SJCRH30 (cell line): ENCODE measurements around the gene VWF. TPM values are rescaled to one million over a fixed set of nuclear protein-coding genes. Genes with fewer than 3 reads are reported as not detected.

Experiments used
- DNase-seq, 2 experiments: peaks; one replicate each; pipeline ENCODE4 v3.0.0-alpha.2; 2015 to 2020
- H3K27ac ChIP-seq: fragments of 250-450 bp; sonication (Bioruptor Pico); 2 replicates; pipeline ENCODE4 v1.5.1; 2020; ENCODE audit warnings: mild to moderate bottlenecking, moderate library complexity
- H3K27me3 ChIP-seq: fragments of 250-450 bp; sonication (Bioruptor Pico); 2 replicates; pipeline ENCODE4 v1.5.1; 2020; ENCODE audit warnings: mild to moderate bottlenecking, moderate library complexity
- H3K36me3 ChIP-seq: fragments of 250-450 bp; sonication (Bioruptor Pico); 2 replicates; pipeline ENCODE4 v1.5.1; 2020; ENCODE audit warnings: mild to moderate bottlenecking, moderate library complexity
- H3K4me1 ChIP-seq: fragments of 250-450 bp; sonication (Bioruptor Pico); 2 replicates; pipeline ENCODE4 v1.5.1; 2020; ENCODE audit warnings: mild to moderate bottlenecking, moderate library complexity
- H3K4me3 ChIP-seq: fragments of 250-450 bp; sonication (Bioruptor Pico); 2 replicates; pipeline ENCODE4 v1.5.1; 2020; ENCODE audit warnings: mild to moderate bottlenecking, moderate library complexity
- H3K9me3 ChIP-seq: fragments of 250-450 bp; sonication (Bioruptor Pico); replicated peaks from 2 replicates; pipeline ENCODE4 v1.5.1; 2020; ENCODE audit warnings: mild to moderate bottlenecking, moderate library complexity
- total RNA-seq: library from RNA; depleted of rRNA; stranded (reverse); fragments of >200 nt; shearing (Covaris generic); gene quantifications from 2 replicates; pipeline ENCODE4 v1.2.3, GENCODE V29; 2014

Gene VWF
- total RNA-seq, 1 experiment from 2014 or later: 0.73 TPM

DNA sequence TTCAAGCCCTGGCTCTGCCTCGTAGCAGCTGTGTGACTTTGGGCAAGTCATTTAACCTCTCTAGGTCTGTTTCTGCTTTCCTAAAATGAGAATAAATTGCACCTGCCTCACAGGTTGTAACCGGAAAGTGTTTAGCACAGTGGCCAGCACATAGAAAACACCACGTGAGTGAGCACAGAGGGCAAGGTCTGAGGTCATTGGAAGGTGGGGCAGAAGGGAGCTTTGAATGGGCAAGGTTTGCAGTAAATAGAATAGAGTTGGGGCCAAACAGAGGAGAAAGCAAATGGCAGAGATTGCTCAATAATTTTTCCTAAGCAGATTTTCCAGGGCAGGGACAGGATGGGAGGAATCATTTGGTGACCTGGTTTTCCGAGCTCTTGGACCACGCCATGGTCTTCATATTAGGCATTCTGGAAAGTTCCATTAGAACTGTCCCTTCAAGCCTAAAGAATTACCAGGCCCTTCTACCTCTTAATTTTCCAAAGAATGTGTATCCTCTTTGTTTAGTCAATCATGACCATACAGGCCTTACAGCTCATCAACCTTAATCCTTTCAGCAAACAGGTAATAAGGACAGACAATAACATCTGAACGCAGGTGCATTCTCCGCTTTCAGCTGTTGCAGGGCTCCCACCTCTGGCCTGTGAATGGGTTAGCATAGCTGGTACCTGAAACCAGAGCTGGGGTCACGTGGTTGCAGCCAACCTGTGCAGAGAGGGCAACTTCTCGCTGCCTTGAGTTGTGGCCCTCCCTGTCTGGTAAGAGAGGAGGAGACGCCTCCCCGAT lies 53.8 kb downstream of the VWF start:
- H3K4me3 ChIP-seq: no peak overlapping the region
- H3K27me3 ChIP-seq: no peaks in the 10 kb centered on the region
- no peaks in the 10 kb centered on the region for H3K9me3 ChIP-seq
- H3K36me3 ChIP-seq: no peaks in the 10 kb centered on the region
- DNase-seq: no peak
- H3K27ac ChIP-seq: no peak overlapping the region
- H3K4me1 ChIP-seq: peaks cover 4% of the 10 kb centered on the region; the same call in 1 of the 2 replicates

DNA sequence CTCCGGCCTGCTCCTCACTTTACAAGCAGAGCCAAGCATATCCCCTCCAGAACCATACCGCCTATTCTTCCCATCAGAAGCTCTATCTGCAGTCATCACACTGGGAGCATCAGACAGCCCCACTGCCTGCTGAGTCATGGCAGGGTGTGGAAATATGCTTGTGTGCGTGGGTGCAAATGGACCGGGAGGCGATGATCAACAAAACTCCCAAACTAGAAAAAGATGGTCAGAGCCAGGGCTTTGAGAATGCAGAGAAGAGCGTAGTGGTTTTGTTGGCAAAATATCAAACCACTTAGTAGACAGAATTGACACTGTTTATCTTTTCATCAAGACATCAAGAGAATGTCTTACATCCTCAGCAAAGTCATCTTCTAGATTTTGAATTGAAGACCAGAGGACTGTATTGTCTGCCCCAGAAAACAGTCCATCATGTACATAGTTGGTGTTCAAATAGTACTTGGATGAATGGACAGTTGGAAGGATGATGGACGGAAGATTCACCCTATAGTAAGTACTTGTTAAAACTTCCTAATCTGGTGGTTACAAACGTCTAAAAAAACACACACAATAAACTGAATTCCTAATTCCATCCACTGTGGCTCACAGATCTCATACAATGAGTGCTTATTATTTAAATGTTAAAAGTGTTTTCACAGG lies 54.9 kb downstream of the VWF start:
- H3K36me3 ChIP-seq: no peaks in the 10 kb centered on the region
- DNase-seq: no peak
- no peak overlapping the region for H3K27ac ChIP-seq
- H3K4me1 ChIP-seq: peaks cover 2% of the 10 kb centered on the region; the same call in 1 of the 2 replicates
- H3K9me3 ChIP-seq: no peaks in the 10 kb centered on the region
- H3K27me3 ChIP-seq: no peaks in the 10 kb centered on the region
- no peak overlapping the region for H3K4me3 ChIP-seq

DNA sequence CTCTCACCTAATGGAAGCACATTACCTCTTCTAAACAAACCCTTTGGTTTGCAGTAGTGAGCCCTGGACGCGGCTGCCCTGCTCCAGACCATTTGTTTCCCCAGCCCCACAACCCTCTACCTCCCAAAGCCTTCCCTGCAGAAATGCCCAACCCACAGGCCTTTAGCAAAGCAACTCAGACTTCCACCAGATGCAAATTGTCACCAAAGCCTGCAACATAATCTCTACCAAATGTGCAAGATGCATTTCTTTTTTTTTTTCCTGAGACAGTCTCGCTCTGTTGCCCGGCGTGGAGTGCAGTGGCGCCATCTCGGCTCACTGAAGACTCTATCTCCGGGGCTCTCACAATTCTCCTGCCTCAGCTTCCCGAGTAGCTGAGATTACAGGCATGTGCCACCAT lies 56.2 kb downstream of the VWF start:
- Histone ChIP-seq H3K9me3 (no peaks in the 10 kb centered on the region), H3K4me1 (no peaks in the 10 kb centered on the region), H3K4me3 (no peak overlapping the region), H3K36me3 (no peaks in the 10 kb centered on the region), H3K27ac (no peak overlapping the region), H3K27me3 (no peaks in the 10 kb centered on the region)
- DNase-seq: no peak

DNA sequence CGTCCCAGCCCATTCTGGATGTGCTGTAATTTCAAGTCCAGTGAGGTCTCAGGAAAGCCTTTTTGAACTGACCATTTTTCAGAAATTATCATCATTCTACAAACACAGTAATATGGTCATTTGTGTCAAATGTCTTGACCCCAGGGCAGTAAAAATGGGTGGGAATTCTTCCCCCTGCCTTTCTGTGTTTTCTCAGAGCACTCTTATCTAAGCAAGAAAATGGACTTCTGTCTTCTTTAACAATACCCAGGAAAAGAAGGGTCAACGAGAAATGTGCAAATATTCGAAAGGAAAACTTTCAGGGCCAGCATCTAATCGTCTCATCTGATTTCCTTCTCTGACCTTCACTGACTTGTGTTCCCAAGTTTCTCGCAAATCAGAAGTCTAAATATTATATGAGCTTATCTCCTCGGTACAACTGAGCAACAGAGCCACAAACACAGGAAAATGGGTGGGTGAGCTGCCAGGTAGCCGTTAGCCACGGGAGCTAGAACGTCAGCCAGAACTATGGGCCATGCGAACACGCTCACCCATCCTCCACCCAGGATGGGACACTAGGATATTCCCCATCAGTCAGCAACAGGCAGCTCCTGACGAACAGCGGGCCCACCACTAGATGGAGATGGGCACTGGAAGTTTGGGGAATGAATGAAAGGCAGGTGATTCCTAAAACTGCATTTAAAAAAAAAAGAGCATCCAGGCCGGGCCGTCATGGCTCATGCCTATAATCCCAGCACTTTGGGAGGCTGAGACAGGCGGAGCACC lies 57.1 kb downstream of the VWF start:
- no peaks in the 10 kb centered on the region for H3K4me1 ChIP-seq
- H3K4me3 ChIP-seq: no peak overlapping the region
- no peaks in the 10 kb centered on the region for H3K36me3 ChIP-seq
- no peaks in the 10 kb centered on the region for H3K9me3 ChIP-seq
- H3K27me3 ChIP-seq: peaks cover 5% of the 10 kb centered on the region; the same call in 1 of the 2 replicates
- H3K27ac ChIP-seq: no peak overlapping the region
- peak; percentile 26 to 41 for DNase-seq

DNA sequence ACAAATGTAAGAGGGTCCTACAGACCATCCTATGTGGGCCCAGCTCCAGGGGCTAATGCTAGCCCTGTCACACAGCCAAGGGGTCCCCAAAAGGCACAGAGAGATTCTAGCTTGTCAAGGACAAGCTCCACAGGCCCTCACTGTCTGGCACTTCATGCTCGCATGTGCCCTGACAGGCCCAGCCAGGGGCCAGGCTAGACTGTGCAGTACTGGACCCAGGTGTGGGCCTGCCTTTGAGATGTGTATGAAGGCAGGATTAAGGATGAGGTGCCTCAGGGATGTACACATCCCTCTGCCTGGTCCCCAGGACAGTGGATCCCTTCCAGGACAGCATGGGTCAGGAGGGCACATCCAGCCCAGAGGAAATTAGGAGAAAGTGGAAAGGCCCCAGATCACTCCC lies 57.8 kb downstream of the VWF start:
- no peak for DNase-seq
- no peak overlapping the region for H3K4me3 ChIP-seq

DNA sequence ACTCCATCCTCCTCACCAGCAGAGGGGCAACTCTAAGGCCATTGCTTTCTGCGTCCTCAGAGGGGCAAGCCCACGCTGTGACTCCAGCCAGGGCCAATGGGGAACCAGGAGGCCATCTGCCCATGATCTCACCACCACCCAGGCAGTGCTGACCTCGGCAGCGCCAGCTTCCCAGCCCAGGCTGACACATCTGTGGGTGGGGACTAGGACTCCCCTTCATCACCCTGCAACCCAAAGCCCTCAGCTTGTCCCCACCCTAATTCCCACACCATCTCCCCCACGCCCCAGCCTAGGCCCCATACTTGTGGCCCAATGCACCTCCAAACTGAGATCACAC lies 58.6 kb downstream of the VWF start:
- Histone ChIP-seq H3K27ac (no peak overlapping the region), H3K9me3 (no peaks in the 10 kb centered on the region), H3K4me3 (no peak overlapping the region), H3K27me3 (peaks cover 5% of the 10 kb centered on the region), H3K4me1 (no peaks in the 10 kb centered on the region), H3K36me3 (no peaks in the 10 kb centered on the region)
- no peak for DNase-seq

More for the DNA sequence above, 57.8 kb downstream of the VWF start:
- no peak overlapping the region for H3K27ac ChIP-seq
- H3K27me3 ChIP-seq: peaks cover 5% of the 10 kb centered on the region; the same call in 1 of the 2 replicates
- H3K36me3 ChIP-seq: no peaks in the 10 kb centered on the region
- H3K4me1 ChIP-seq: no peaks in the 10 kb centered on the region
- H3K9me3 ChIP-seq: no peaks in the 10 kb centered on the region

DNA sequence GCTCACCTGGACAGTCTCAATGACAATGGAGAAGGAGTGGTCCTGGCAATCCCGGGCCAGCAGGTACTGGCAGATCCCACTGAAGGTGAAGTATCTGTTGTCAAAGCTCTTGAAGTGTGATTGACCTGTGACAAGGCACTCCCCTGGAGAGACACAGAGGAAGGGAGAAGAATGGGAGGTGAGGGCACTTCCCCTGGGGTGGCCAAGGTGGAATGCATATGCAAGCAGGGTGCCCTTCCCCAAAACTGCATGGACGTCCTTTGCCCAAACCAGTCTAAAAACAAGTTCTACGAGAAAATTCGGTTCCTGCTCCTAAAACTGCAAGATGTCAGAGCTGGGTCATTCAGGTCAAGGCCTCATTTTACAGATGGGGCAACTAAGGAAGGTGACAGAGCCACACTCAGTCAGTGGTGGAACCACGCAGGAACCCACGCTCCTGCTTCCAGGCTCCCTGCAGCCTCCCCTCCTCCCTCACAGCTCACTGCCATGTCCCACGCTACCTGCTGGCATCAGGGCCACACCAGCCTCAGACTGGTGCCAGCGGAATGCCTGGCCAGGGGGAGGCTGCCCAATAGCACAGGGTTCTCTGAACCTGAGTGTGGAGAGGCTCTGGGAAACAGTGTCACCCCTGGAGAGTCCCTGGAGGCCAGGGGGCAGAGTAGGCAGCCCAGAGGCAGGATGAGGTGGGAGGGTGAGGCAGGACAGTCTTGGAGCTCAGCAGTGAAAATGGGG lies 59.2 kb downstream of the VWF start:
- H3K4me3 ChIP-seq: no peak overlapping the region
- no peaks in the 10 kb centered on the region for H3K4me1 ChIP-seq
- no peaks in the 10 kb centered on the region for H3K36me3 ChIP-seq
- no peak overlapping the region for H3K27ac ChIP-seq
- DNase-seq: no peak
- peaks cover 5% of the 10 kb centered on the region for H3K27me3 ChIP-seq
- no peaks in the 10 kb centered on the region for H3K9me3 ChIP-seq

DNA sequence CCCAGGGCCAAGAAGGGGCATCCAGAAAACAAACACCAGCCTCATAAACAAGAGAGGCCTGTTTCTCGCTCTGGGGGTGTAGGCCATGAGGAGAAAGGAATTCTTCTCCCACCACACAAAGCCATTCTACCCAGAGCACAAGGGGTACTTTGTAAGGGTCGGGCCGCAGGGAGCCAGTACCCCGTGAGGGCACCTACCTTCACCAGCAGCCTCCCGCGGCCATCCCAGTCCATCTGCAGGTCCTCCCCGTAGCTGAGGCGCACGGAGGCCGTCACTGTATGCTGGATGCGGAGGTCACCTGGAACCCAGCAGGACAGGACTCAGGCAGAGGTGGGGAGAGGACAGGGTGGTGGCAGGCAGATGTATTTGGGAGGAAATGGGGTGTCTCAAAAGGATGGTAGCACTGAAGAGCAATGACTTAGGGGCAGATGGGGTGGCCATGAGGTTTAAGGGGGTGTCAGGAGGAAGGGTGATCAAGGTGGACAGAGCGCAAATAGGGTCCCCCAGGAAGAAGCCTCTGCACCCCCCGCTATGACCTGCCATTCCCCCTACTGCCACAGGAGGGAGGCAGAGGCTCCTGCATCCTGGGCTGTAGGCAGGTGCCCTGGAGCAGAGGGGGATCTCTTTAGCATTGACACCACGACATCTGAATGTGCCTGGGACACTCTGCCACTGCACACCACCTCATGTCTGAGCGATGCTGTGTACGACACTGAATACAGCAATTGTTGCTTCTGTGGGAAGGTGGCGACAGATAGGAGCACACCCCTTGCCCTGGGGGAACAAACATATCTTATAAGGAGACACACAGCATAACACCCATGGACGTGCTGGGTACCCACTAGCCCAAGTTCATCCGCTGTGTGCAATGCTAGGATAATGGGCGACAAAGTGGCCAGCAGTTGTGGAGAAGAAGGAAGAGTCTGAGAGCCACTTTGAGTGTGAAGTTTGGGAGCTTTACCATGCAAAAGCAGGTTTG lies 61.4 kb downstream of the VWF start:
- DNase-seq: peak; percentile 53 to 74
- Histone ChIP-seq H3K27me3 (peaks cover 10% of the 10 kb centered on the region), H3K4me3 (no peak overlapping the region), H3K9me3 (no peaks in the 10 kb centered on the region; the same call in 1 of the 2 replicates), H3K36me3 (no peaks in the 10 kb centered on the region), H3K4me1 (no peaks in the 10 kb centered on the region), H3K27ac (no peak overlapping the region)

DNA sequence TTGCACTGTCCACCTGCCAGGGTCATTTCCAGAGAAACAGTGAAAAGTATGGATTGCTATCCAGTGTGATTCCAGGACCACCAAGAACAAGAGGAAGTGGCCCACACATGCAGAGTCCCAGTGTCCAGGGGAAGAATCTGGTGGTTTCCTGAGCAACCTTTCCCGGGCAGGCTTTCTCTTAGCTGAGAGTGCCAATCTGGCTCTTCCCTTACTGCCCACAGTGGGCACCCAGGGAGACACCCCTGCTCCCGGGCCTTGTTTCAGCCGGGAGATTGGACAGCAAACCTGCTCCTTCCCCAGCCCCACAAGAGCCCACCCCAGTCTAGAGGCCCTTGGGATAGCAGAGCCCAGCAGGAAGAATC lies 62.1 kb downstream of the VWF start:
- Histone ChIP-seq H3K27ac (no peak overlapping the region), H3K27me3 (peaks cover 10% of the 10 kb centered on the region), H3K9me3 (no peaks in the 10 kb centered on the region; the same call in 1 of the 2 replicates), H3K36me3 (no peaks in the 10 kb centered on the region), H3K4me3 (no peak overlapping the region), H3K4me1 (no peaks in the 10 kb centered on the region)
- DNase-seq: no peak

DNA sequence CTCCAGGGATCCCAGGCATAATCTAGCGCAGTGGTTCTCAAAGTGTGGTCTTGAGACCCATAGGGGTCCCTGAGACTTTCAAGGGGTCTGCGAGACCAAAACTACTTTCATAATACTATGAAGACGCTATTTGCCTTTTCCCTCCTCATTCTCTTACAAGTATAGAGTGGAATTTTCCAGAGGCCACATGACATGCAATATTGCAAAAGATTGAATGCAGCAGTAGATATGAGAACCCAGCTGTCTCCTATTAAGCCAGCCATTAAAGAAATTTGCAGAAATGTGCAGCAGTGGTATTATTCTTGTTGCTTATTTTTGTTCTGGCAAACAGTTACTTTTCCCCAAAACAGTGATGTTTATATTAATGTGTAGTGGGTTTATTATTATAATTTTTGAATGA lies 62.8 kb downstream of the VWF start:
- no peak for DNase-seq
- H3K4me3 ChIP-seq: no peak overlapping the region
- H3K27me3 ChIP-seq: peaks cover 10% of the 10 kb centered on the region
- no peaks in the 10 kb centered on the region; the same call in 1 of the 2 replicates for H3K9me3 ChIP-seq
- no peak overlapping the region for H3K27ac ChIP-seq
- no peaks in the 10 kb centered on the region for H3K36me3 ChIP-seq
- no peaks in the 10 kb centered on the region for H3K4me1 ChIP-seq

DNA sequence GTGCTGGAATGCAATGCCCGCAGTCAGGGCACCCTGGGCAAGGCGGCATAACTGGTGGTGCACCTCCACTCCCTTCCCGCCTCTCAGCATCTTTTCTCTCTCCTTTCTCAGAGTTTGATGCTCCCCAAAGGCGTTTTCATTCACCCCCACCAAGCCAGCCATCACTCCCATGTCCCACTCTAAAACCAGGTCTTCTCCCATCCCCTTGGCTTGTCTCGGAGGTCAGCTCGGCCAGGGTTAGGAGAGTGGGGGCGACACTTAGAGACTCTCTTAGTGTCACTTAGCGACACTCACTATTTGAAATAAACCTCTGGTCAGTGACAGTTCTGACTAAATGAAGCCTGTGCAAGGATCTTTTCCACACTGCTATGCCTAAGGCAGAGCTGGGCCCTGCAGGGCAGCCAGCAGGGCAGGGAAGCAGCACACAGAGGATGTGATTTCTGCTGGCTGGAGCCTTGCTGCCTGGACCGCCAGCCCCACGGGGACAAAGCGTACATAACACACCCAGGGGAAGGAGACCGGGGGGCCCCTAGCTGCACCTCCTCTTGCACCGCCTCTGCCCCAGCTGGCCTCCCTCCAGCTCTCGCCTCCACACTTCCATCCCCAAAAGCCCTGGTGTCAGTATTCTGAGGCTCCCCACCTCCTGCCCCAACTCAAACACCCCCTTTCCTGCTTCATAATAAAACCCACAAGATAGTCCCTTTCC lies 64.5 kb downstream of the VWF start:
- no peak overlapping the region for H3K4me3 ChIP-seq
- H3K36me3 ChIP-seq: no peaks in the 10 kb centered on the region
- H3K9me3 ChIP-seq: no peaks in the 10 kb centered on the region; the same call in 1 of the 2 replicates
- DNase-seq: no peak
- H3K4me1 ChIP-seq: no peaks in the 10 kb centered on the region
- H3K27me3 ChIP-seq: peaks cover 10% of the 10 kb centered on the region
- no peak overlapping the region for H3K27ac ChIP-seq

DNA sequence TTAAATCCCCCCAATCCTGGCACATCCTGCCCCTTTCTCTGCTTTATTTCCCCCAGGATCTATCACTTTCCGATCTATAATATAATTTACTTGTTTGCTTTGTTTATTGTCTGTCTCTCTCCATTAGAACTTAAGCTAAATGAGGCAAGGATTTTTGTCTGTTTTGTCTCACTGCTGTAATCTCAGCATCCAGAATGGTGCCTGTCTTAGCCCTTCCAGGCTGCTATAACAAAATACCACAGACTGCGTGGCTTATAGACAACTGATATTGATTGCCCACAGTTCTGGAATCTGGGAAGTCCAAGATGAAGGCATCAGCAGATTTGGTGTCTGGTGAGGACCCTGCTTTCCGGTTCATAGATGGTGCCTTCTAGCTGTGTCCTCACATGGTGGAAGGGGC lies 65.2 kb downstream of the VWF start:
- H3K27me3 ChIP-seq: peaks cover 10% of the 10 kb centered on the region
- H3K36me3 ChIP-seq: no peaks in the 10 kb centered on the region
- H3K4me1 ChIP-seq: no peaks in the 10 kb centered on the region
- no peak overlapping the region for H3K27ac ChIP-seq
- no peaks in the 10 kb centered on the region; the same call in 1 of the 2 replicates for H3K9me3 ChIP-seq
- no peak overlapping the region for H3K4me3 ChIP-seq
- no peak for DNase-seq

DNA sequence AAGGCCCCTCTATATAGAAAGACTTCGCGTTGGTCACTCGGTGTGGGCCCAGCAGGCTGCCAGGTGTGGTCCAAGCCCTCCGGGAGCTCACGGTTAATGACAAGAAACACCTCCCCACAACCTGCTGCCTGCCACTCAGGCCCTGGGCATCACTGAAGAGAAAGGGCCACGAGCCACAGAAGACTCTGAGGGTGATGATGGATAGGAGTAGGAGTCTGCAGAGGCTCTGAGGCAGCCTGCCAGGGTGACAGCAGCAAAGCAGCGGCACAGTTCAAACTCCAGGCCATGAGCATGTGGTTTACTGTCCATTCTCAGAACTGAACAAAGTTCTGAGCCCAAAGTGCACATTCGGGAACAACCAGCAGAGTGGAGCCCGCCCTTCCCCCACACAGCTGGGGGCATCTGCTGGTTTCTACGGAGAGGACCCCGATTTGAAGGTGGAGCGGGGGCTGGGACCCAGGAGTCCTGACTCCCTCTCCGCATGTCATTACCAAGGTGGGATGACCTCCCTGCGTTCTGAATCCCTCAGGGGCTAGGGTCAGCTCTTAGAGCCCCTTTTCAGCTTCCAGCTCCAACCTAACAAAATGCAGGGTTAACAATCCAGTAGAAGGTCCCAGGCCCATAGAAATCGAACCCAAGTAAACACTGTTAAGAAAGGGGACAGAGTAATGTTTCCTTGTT lies 65.8 kb downstream of the VWF start:
- H3K9me3 ChIP-seq: no peaks in the 10 kb centered on the region; the same call in 1 of the 2 replicates
- peaks cover 10% of the 10 kb centered on the region for H3K27me3 ChIP-seq
- no peaks in the 10 kb centered on the region for H3K36me3 ChIP-seq
- H3K4me3 ChIP-seq: no peak overlapping the region
- no peaks in the 10 kb centered on the region for H3K4me1 ChIP-seq
- no peak for DNase-seq
- no peak overlapping the region for H3K27ac ChIP-seq
